ENCODE measurements around the gene MED27.
"Not testable (repeated sequence)": the region's sequence is repeated elsewhere in the genome, so short reads cannot be mapped to it uniquely, and the experiment has no call there.

Gene MED27

GRCh38 chr9:132075853-132076252 is 3.8 kb downstream of the MED27 start:
- DNase-seq (ENCODE audit: low spot score): no peak

- DNase-seq (ENCODE audit: low spot score): peak; percentile 40
These were observed 4.9 kb downstream of the MED27 start for GRCh38 chr9:132074736-132075135.

- DNase-seq (ENCODE audit: low spot score): no peak
These were observed 7.7 kb downstream of the MED27 start for GRCh38 chr9:132071847-132072507.

- peak; percentile 79 for DNase-seq (ENCODE audit: low spot score)
These were observed 10.4 kb downstream of the MED27 start for GRCh38 chr9:132069046-132069898.

- DNase-seq (ENCODE audit: low spot score): no peak
These were observed 11.1 kb downstream of the MED27 start for GRCh38 chr9:132068605-132069004.

GRCh38 chr9:132066511-132066910 is 13.2 kb downstream of the MED27 start:
- no peak for DNase-seq (ENCODE audit: low spot score)

- DNase-seq (ENCODE audit: low spot score): no peak
These were observed 13.6 kb downstream of the MED27 start for GRCh38 chr9:132066057-132066456.

GRCh38 chr9:132063281-132063680 is 16.4 kb downstream of the MED27 start:
- no peak for DNase-seq (ENCODE audit: low spot score)

GRCh38 chr9:132062806-132063205 is 16.9 kb downstream of the MED27 start:
- DNase-seq (ENCODE audit: low spot score): no peak

GRCh38 chr9:132061526-132061925 is 18.1 kb downstream of the MED27 start:
- DNase-seq (ENCODE audit: low spot score): no peak

- DNase-seq (ENCODE audit: low spot score): no peak
These were observed 20.3 kb downstream of the MED27 start for GRCh38 chr9:132059361-132059760.

GRCh38 chr9:132058226-132058625 is 21.4 kb downstream of the MED27 start:
- not testable (repeated sequence) for DNase-seq (ENCODE audit: low spot score)

GRCh38 chr9:132056717-132057560 is 22.7 kb downstream of the MED27 start:
- no peak for DNase-seq (ENCODE audit: low spot score)

- DNase-seq (ENCODE audit: low spot score): no peak
These were observed 23.9 kb downstream of the MED27 start for GRCh38 chr9:132055756-132056155.

- no peak for DNase-seq (ENCODE audit: low spot score)
These were observed 25.6 kb downstream of the MED27 start for GRCh38 chr9:132054024-132054423.

GRCh38 chr9:132049900-132050299 is 29.8 kb downstream of the MED27 start:
- DNase-seq (ENCODE audit: low spot score): no peak

- no peak for DNase-seq (ENCODE audit: low spot score)
These were observed 30.3 kb downstream of the MED27 start for GRCh38 chr9:132049323-132049882.

- no peak for DNase-seq (ENCODE audit: low spot score)
These were observed 31.5 kb downstream of the MED27 start for GRCh38 chr9:132048201-132048600.

- DNase-seq (ENCODE audit: low spot score): no peak
These were observed 33.2 kb downstream of the MED27 start for GRCh38 chr9:132046456-132046855.

GRCh38 chr9:132044176-132044875 is 35.3 kb downstream of the MED27 start:
- no peak for DNase-seq (ENCODE audit: low spot score)

GRCh38 chr9:132043708-132044107 is 36.0 kb downstream of the MED27 start:
- no peak for DNase-seq (ENCODE audit: low spot score)

GRCh38 chr9:132042324-132042723 is 37.3 kb downstream of the MED27 start:
- peak; percentile 92 for DNase-seq (ENCODE audit: low spot score)

Data from AG08395 (cell line).